Measurements from ENCODE around the gene MCAT. TPM values are rescaled to one million over a fixed set of nuclear protein-coding genes. Genes with fewer than 3 reads are reported as not detected.
A peak's percentile ranks its signal among the peaks of the same experiment; 100 is the strongest.

Gene MCAT
- total RNA-seq, 1 donor from 2014 or later: 10.5 TPM

DNA sequence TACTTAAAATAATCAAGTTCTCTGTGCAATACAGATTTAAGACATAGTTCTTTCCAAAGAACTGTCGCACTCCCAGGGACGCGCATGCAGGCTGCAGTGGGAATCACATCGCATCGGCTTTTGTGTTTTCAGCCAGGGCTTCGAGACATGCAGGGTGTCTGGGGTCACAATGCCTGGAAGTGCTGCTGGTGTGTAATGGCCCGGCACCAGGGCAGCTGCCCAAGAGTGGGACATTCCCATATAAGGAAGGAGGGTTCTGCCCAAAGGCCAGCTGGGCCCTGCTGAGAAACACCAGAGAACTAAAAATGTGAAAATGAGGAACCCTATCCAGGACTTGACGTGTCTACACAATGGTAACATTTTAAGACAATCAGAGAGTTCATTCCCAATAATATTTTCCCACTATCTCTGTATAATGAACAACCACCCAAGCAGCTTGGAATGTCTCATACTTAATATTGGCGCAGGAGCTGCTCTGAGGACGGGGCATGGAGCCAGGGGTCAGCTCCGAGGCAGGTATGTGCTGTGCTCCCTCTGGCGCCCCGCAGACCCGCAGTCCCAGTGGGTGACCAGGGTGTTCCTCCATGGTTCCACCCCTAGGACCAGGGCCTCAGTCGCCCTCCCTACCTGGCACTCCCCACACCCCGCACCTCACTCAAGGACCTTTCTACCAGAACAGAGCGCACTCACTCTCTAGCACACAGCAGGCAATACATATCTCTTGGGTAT lies 11.3 kb downstream of the MCAT start:
- Histone ChIP-seq H3K4me3 (no peak overlapping the region), H4K20me1 (ENCODE audit: low read depth) (peaks cover 12% of the 10 kb centered on the region), H3K79me2 (ENCODE audit: low read depth) (no peaks in the 10 kb centered on the region), H3K4me2 (no peak overlapping the region), H3K27me3 (no peaks in the 10 kb centered on the region), H3K4me1 (peaks cover 11% of the 10 kb centered on the region), H2AFZ (replicated peaks) (no peak overlapping the region), H3K27ac (no peak overlapping the region), H3K9me3 (ENCODE audit: low read depth) (no peaks in the 10 kb centered on the region), H3K36me3 (no peaks in the 10 kb centered on the region), H3F3A (ENCODE audit: low read depth) (no peaks in the 10 kb centered on the region), H3K9ac (no peak overlapping the region)
- DNase-seq (ENCODE audit: low spot score): no peak
- TF ChIP-seq EZH2phosphoT487 (IDR thresholded peaks at IDR 0.05) (no peak), EZH2 (IDR thresholded peaks at IDR 0.05) (no peak)
- TF ChIP-seq, protein P1, sequence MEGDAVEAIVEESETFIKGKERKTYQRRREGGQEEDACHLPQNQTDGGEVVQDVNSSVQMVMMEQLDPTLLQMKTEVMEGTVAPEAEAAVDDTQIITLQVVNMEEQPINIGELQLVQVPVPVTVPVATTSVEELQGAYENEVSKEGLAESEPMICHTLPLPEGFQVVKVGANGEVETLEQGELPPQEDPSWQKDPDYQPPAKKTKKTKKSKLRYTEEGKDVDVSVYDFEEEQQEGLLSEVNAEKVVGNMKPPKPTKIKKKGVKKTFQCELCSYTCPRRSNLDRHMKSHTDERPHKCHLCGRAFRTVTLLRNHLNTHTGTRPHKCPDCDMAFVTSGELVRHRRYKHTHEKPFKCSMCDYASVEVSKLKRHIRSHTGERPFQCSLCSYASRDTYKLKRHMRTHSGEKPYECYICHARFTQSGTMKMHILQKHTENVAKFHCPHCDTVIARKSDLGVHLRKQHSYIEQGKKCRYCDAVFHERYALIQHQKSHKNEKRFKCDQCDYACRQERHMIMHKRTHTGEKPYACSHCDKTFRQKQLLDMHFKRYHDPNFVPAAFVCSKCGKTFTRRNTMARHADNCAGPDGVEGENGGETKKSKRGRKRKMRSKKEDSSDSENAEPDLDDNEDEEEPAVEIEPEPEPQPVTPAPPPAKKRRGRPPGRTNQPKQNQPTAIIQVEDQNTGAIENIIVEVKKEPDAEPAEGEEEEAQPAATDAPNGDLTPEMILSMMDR (IDR thresholded peaks at IDR 0.05): no peak
- H3K4me3 Mint-ChIP-seq: no peak overlapping the region
- H3K27me3 Mint-ChIP-seq (ENCODE audit: insufficient read depth, low read depth): peaks cover 4% of the 10 kb centered on the region
- no peaks in the 10 kb centered on the region for H3K9me3 Mint-ChIP-seq
- peaks cover 2% of the 10 kb centered on the region for H3K4me1 Mint-ChIP-seq
- H3K36me3 Mint-ChIP-seq: peaks cover 10% of the 10 kb centered on the region
- no peak overlapping the region for H3K27ac Mint-ChIP-seq

DNA sequence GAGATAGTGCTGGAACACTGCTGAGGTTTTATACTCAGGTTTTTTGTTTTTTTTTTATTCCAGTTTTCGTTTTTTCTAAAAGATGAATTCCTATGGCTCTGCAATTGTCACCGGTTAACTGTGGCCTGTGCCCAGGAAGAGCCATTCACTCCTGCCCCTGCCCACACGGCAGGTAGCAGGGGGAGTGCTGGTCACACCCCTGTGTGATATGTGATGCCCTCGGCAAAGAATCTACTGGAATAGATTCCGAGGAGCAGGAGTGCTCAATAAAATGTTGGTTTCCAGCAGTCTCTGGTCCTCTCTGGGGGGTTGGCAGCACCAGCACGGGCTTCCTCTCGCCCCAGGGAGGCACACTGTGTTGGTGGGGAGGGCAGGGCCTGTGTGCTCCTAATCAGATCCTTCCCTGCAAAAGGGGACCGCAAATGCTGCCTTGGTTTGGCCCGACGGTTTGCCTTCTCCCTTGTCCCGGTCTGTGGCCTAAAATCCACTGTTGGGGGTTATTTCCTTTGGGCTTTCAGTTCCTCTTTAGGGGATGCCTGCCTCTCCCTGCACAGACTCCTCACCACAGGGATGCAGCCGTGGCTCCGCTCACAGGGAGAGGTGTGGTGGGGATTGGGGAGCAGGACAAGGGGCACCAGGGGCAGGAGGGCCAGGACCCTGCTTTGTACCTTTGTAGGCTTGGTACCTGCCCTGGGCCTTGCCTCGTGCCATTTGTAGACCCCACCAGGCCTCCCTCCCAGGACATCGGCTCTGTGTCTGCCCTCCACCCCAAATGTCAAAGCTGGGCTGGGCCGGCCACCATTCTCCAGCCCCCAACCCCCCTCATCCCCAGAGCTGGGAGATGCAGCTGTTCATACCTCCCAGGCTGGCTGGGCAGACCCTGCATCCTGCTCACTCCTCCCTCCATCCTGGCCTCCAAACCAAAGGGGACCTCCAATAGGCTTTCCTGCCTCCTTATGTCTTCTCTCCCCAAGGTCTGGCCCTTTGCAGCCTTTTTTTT lies 13.5 kb downstream of the MCAT start:
- Mint-ChIP-seq H3K36me3 (peaks cover 7% of the 10 kb centered on the region), H3K27me3 (ENCODE audit: insufficient read depth, low read depth) (peaks cover 7% of the 10 kb centered on the region), H3K9me3 (no peaks in the 10 kb centered on the region), H3K4me3 (no peak overlapping the region), H3K27ac (no peak overlapping the region), H3K4me1 (peaks cover 11% of the 10 kb centered on the region)
- H3K36me3 ChIP-seq: no peaks in the 10 kb centered on the region
- no peaks in the 10 kb centered on the region for H3K79me2 ChIP-seq (ENCODE audit: low read depth)
- no peak overlapping the region for H3K27ac ChIP-seq
- H3K9ac ChIP-seq: peak overlapping the region; percentile 49
- H2AFZ ChIP-seq (replicated peaks): no peak overlapping the region
- peaks cover 17% of the 10 kb centered on the region for H3K4me1 ChIP-seq
- H3K27me3 ChIP-seq: no peaks in the 10 kb centered on the region
- no peak overlapping the region for H3K4me2 ChIP-seq
- peaks cover 12% of the 10 kb centered on the region for H4K20me1 ChIP-seq (ENCODE audit: low read depth)
- no peak overlapping the region for H3K4me3 ChIP-seq
- no peak for DNase-seq (ENCODE audit: low spot score)
- H3F3A ChIP-seq (ENCODE audit: low read depth): no peaks in the 10 kb centered on the region
- H3K9me3 ChIP-seq (ENCODE audit: low read depth): no peaks in the 10 kb centered on the region
- TF ChIP-seq EZH2 (IDR thresholded peaks at IDR 0.05): no peak
- TF ChIP-seq EZH2phosphoT487 (IDR thresholded peaks at IDR 0.05): no peak
- TF ChIP-seq, protein P1 (IDR thresholded peaks at IDR 0.05): no peak

GRCh38 chr22:43128928-43129424 lies 14.2 kb downstream of the MCAT start:
- Histone ChIP-seq H3K4me1 (peaks cover 17% of the 10 kb centered on the region), H4K20me1 (ENCODE audit: low read depth) (peaks cover 12% of the 10 kb centered on the region), H3F3A (ENCODE audit: low read depth) (no peaks in the 10 kb centered on the region), H3K79me2 (ENCODE audit: low read depth) (no peaks in the 10 kb centered on the region), H3K9ac (no peak overlapping the region), H3K4me2 (no peak overlapping the region), H2AFZ (replicated peaks) (no peak overlapping the region), H3K27ac (no peak overlapping the region), H3K9me3 (ENCODE audit: low read depth) (no peaks in the 10 kb centered on the region), H3K4me3 (no peak overlapping the region), H3K27me3 (no peaks in the 10 kb centered on the region), H3K36me3 (no peaks in the 10 kb centered on the region)
- no peak for DNase-seq (ENCODE audit: low spot score)
- H3K4me1 Mint-ChIP-seq: peaks cover 11% of the 10 kb centered on the region
- TF ChIP-seq EZH2phosphoT487 (IDR thresholded peaks at IDR 0.05) (no peak), EZH2 (IDR thresholded peaks at IDR 0.05) (no peak)
- TF ChIP-seq, protein P1 (IDR thresholded peaks at IDR 0.05): no peak
- H3K36me3 Mint-ChIP-seq: peaks cover 4% of the 10 kb centered on the region
- peaks cover 7% of the 10 kb centered on the region for H3K27me3 Mint-ChIP-seq (ENCODE audit: insufficient read depth, low read depth)
- H3K27ac Mint-ChIP-seq: no peak overlapping the region
- H3K4me3 Mint-ChIP-seq: no peak overlapping the region
- no peaks in the 10 kb centered on the region for H3K9me3 Mint-ChIP-seq
